Measurements from ENCODE around the gene VWDE. TPM values are rescaled to one million over a fixed set of nuclear protein-coding genes. Genes with fewer than 3 reads are reported as not detected.

The VWDE gene
- total and polyA plus RNA-seq, 2 of the 8 experiments (the other 6 are each of a cell fraction or from before 2014, with no cell fraction given) = 11.0 to 21.2 TPM

DNA sequence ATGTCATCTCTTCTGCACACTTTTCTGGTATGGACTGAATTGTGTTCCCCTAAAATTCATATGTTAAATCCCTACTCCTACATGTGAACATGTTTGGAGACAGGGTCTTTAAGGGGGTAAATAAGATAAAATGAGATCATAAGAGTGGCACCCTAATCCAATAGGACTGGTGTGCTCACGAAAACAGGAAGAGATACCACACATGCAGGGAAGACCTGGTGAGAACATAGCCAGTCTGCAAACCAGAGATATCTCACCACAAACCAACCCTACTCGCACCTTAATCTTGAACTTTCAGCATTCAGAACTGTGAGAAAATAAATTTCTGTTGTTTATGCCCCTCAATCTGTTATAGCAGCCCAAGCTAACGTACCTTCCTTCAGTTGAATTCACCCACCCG, 51.8 kb downstream of the VWDE start:
- Histone ChIP-seq H2AFZ (ENCODE audit: low read length) (no peak overlapping the region), H3K4ac (replicated peaks; ENCODE audit: insufficient read length, low read depth, low read length) (no peak overlapping the region), H2BK12ac (ENCODE audit: low read depth, low read length) (no peak overlapping the region), H4K91ac (replicated peaks; ENCODE audit: insufficient read length, low read length) (no peak overlapping the region), H3K36me3 (ENCODE audit: control insufficient read depth in 2 of 4, insufficient read depth in 4 of 4, low read length in 3 of 4) (peaks cover 3 to 40% (median 9%) of the 10 kb centered on the region in 4 experiments; a peak in 5 of 8 replicates), H4K8ac (ENCODE audit: extremely low read depth, insufficient read depth, low read length) (no peak overlapping the region), H3K14ac (ENCODE audit: insufficient read length) (no peak overlapping the region), H2BK120ac (replicated peaks; ENCODE audit: low read depth, low read length) (no peak overlapping the region), H3K4me3 (ENCODE audit: extremely low read depth in 1 of 4, insufficient read depth in 2 of 4, low read depth in 3 of 4, low read length in 4 of 4) (no peak overlapping the region), H3K18ac (ENCODE audit: extremely low read depth, low read length) (no peak overlapping the region), H3K56ac (replicated peaks; ENCODE audit: insufficient read length, low read depth, low read length) (no peak overlapping the region), H2AK5ac (ENCODE audit: low read depth, low read length) (no peak overlapping the region), H4K20me1 (replicated peaks in 1 of 2; ENCODE audit: control insufficient read depth in 1 of 2, insufficient read depth in 2 of 2, low read length in 2 of 2) (peaks cover 0 to 2% of the 10 kb centered on the region in 2 experiments), H3K9ac (replicated peaks in 1 of 4; ENCODE audit: extremely low read depth in 1 of 4, low read depth in 3 of 4, low read length in 3 of 4) (no peak overlapping the region), H3K79me2 (ENCODE audit: control insufficient read depth in 1 of 2, insufficient read depth in 2 of 2, low read length in 2 of 2) (no peaks in the 10 kb centered on the region), H3K4me2 (ENCODE audit: insufficient read depth in 1 of 2, low read depth in 2 of 2, low read length in 2 of 2) (no peak overlapping the region), H4K5ac (ENCODE audit: insufficient read length, low read depth, low read length) (no peak overlapping the region), H3K79me1 (ENCODE audit: low read depth, low read length) (no peaks in the 10 kb centered on the region), H2BK20ac (ENCODE audit: low read length) (no peak overlapping the region), H3K23ac (ENCODE audit: insufficient read length) (no peak overlapping the region), H3K9me3 (ENCODE audit: insufficient read depth in 2 of 2, low read depth in 1 of 2, low read length in 1 of 2) (no peaks in the 10 kb centered on the region), H3K23me2 (ENCODE audit: low read depth, low read length) (no peaks in the 10 kb centered on the region), H2BK15ac (ENCODE audit: low read length) (no peak overlapping the region), H3K27ac (ENCODE audit: low read depth, low read length) (no peak overlapping the region), H2BK5ac (ENCODE audit: low read depth, low read length) (no peak overlapping the region), H3K27me3 (replicated peaks in 1 of 4; ENCODE audit: control insufficient read depth in 3 of 4, extremely low read depth in 1 of 4, insufficient read depth in 3 of 4, low read length in 3 of 4) (no peaks in the 10 kb centered on the region), H3K4me1 (replicated peaks in 1 of 4; ENCODE audit: control insufficient read depth in 3 of 4, insufficient read depth in 4 of 4, low read length in 3 of 4) (no peaks in the 10 kb centered on the region)
- TF ChIP-seq HDAC2 (IDR thresholded peaks at IDR 0.05; ENCODE audit: borderline replicate concordance in 1 of 2, low read depth in 2 of 2, low read length in 2 of 2) (no peak), SIRT6 (IDR thresholded peaks at IDR 0.05; ENCODE audit: low read length) (no peak)
- TF ChIP-seq, protein P1, sequence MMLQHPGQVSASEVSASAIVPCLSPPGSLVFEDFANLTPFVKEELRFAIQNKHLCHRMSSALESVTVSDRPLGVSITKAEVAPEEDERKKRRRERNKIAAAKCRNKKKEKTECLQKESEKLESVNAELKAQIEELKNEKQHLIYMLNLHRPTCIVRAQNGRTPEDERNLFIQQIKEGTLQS (IDR thresholded peaks at IDR 0.05; ENCODE audit: insufficient read depth, low read depth, low read length) = no peak
- 92% methylated on average over 4 of the region's 4 CpGs; no CpG with 5 or more reads in 1 of the 2 experiments for WGBS, 2 experiments (ENCODE audit: extremely low coverage in 1 of 2, insufficient coverage in 1 of 2, insufficient read length in 1 of 2, insufficient replicate concordance in 2 of 2, low coverage in 1 of 2, low lambda C conversion rate in 2 of 2, missing lambda C conversion rate in 1 of 2)
- ChIA-PET CTCF (ENCODE audit: partially characterized antibody) (no interaction called here), POLR2A (ENCODE audit: partially characterized antibody) (no interaction called here)
- FAIRE-seq = no peak
- no peak for DNase-seq (ENCODE audit: low read depth in 1 of 2, low spot score in 2 of 2)

Data from H1 (cell line).